Lung microvascular endothelial cell (primary cell): ENCODE data around the gene VRK2. TPM values are rescaled to one million over a fixed set of nuclear protein-coding genes. Genes with fewer than 3 reads are reported as not detected.
"Not testable (repeated sequence)": the region's sequence is repeated elsewhere in the genome, so short reads cannot be mapped to it uniquely, and the experiment has no call there.

Experiments used
- DNase-seq, 2 donors: peaks; one replicate each; pipeline versions ENCODE4 v3.0.0 to v3.0.0-alpha.2; 2010; ENCODE audit warnings: low read depth in 2 of 2
- total RNA-seq: library from RNA; depleted of rRNA; stranded (reverse); fragments of >200 nt; gene quantifications from 2 replicates; pipeline ENCODE4 v1.2.1, GENCODE V29; 2014

The VRK2 gene
- total RNA-seq, 1 donor from 2014 or later: 17.7 TPM

- DNase-seq: peak in 1 of 2 donors; percentile 83
Observed at GRCh38 chr2:58107803-58108710, 61.5 kb downstream of the VRK2 start.

- no peak for DNase-seq
Observed at GRCh38 chr2:58109481-58109880, 62.9 kb downstream of the VRK2 start.

DNA sequence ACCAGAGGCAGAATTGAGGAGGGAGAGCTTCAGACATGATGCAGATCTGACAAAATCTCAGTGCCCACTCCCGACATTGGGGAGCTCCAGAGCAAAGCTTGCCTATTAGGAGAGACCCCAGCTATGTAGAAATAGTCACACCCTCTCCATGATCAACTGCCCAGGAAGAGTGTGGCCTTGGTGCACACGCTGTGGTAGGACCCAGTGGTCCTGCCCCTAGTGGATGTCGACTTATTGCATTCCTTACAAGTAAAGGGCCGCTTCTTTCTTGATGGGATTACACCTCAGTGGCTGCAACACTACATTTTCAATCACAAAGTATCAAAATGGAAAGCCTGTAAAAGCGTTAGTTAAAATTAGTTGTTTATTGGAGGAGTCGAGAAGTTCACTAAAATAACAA is 64.2 kb downstream of the VRK2 start:
- DNase-seq: no peak

DNA sequence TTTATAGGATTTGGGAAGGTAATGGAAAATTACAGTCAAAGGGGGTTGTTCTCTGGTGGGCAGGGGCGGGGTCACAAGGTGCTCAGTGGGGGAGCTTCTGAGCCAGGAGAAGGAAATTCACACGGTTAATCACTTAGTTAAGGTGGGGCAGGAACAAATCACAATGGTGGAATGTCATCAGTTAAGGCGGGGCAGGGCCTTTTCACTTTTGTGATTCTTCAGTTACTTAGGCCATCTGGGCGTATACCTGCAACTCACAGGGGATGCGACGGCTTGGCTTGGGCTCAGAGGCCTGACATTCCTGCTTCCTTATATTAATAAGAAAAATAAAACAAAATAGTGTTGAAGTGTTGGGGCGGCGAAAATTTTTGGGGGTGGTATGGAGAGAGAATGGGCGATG is 67.0 kb downstream of the VRK2 start:
- not testable (repeated sequence) for DNase-seq

DNA sequence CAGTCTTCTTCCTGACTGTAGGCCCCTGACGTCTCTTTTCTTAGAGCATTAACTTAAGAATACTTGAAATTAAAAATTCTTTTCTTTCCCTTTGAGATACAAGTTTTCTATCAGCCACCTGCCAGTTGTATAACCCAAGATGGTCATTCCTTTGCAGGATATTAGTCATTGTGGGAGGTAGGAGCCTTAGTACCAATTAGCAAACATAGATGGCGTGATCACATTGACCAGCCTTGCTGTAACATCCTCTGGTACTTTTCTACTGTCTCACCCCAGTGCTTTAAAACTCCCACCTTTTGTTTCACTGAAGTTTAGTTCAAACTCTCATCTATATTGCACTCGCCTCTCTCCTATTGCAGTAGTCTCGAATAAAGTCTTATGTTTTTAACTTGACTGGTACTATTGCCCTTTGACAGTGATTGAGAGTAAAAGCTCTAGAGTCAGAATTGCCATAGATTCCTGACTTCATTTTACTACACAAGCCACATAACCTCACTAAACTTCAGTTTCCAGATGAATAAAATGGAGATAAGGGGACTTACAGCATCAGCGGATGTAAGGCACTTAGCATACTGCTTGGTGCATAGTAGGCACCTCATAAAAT is 74.1 kb downstream of the VRK2 start:
- DNase-seq: no peak

- DNase-seq: no peak
Observed at GRCh38 chr2:58122040-58122439, 75.4 kb downstream of the VRK2 start.

DNA sequence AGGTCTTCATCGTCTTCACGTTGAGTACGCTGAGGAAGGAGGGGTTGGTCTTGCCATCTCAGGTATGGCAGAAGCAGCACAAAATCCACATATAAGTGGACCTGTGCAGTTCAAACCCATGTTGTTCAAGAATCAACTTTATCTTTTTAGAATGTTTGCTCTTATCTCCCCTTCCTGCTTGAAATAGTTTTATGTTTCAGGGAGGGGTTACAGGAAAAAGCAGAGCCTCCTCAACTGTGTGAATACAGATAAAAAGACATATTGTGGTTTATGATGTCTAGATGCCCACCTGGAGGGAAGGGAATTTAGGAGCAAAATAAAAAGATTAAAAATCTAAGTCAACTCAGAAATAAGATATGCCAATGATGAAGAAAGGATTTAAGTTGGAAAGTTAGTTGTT is 75.9 kb downstream of the VRK2 start:
- no peak for DNase-seq

DNA sequence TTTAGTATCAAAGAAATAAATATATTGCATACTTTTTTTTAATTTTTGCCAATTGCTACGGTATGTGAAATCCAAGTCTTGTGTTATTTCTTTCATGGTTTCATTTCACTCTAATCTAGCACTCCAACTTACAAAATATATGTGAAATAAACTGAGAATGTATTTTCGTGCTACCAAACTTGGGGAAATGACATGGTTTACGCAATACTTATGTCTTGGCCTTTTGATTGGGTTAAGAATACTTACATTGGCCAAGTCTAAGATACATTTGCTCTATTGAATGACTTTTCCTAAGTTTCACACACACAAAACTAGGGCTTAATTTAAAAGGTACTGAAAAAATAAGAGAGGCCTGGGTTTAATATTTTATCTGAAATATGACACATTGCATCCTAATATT is 80.5 kb downstream of the VRK2 start:
- no peak for DNase-seq

- DNase-seq: no peak
Observed at GRCh38 chr2:58130238-58130637, 83.6 kb downstream of the VRK2 start.

- DNase-seq: peak in 1 of 2 donors; percentile 51
Observed at GRCh38 chr2:58131191-58132011, 84.8 kb downstream of the VRK2 start.

DNA sequence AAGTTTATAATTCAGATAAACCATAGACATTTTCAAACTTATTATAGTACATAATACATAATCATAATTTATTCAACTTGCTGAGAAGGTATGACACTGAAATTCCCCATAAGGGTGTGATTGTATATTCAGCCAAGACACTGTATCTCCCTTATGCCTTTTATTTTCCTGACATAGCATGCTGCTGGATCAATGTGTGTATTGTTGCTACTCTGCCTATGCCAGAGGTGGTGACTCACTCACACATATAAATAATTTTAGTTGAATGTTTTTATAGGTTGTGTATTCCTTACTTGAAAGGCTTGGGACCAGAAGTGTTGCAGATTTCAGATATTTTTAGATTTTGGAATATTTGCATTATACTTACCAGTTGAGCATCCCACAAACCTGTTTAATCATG is 86.8 kb downstream of the VRK2 start:
- DNase-seq: peak in 1 of 2 donors; percentile 21

DNA sequence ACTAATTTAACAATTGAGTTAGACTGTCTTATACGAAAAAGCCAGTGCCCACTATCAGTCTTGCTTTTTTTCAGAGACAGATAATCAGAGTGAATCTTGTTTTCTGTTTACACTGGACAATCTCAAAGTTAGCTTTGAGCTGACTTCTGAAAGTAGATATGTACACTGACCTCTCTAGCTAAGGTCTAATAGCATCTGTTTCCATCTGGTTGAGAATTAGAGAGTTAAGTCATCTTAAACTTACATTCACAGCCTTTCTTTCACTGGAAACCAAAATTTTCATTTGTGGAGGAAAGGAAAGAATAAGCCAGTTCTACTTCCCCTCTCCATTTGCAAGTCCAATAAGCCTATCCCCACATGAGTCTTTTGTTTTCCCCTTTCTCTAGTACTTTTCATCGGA is 89.3 kb downstream of the VRK2 start:
- peak in 1 of 2 donors; percentile 52 for DNase-seq

GRCh38 chr2:58137221-58137620 is 90.6 kb downstream of the VRK2 start:
- DNase-seq: peak; percentile 32 to 86

GRCh38 chr2:58137856-58138255 is 91.2 kb downstream of the VRK2 start:
- peak; percentile 84 to 90 for DNase-seq

DNA sequence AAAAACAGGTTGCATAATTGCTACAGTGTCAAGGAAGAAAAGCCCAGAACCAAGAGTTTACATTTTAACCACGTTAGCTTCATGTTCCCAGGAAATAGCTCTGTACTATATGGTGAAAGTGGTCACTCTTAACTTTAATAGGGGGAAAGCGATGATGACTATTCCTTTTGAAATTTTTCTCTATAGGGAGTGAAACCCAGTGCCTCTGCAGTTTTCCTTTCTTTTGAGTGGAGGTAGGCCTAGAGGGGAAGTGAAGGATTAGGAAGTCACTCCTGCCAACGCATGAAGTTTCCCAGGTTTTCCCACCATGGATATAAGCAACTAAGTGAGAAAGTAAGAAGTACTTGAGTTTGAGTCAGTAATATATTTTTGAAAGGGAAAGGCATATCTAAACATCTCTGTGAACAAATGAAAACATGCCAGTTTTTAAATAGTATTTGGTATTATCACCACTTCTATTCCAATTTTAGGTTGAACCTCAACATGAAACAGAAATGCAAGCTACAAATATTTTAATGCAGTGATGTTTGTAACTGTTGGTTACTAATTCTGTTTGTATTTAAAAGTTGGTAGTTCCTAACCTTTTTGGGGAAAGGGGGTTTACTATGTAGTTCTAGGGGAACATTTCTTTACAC is 91.9 kb downstream of the VRK2 start:
- peak in 1 of 2 donors; percentile 6 for DNase-seq

DNA sequence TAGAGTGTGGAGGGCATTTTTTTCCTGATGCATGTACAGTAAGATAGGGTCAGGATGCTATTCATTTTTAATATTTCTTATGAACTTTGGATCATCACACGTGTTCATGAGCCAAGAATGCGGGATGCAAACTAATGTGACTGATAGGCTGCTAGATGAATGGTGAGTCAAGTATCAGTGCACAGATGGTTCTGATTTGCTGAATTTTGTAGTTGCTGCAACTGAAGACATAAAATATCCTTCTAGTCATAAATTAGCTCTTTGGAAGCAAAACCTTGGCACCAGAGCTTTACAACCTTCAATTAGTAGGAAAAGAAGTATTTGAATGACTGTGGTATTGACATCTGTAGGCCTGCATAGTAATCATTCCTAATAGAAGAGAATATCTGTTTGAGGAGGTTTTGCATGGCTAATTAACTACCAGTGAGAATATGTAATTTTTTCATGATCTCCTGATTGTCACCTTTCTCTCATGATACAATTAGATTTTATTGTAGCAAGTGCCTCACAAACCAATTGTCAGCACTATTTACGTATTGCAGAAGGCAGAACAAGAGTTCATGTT is 94.0 kb downstream of the VRK2 start:
- no peak for DNase-seq

DNA sequence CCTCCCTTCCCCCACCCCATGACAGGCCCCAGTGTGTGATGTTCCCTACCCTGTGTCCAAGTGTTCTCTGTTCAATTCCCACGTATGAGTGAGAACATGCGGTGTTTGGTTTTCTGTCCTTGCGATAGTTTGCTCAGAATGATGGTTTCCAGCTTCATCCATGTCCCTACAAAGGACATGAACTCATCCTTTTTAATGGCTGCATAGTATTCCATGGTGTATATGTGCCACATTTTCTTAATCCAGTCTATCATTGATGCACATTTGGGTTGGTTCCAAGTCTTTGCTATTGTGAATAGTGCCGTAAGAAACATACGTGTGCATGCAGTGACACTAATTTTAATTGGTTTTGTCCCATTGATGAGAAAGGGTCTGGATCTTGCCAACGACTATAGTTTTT is 99.2 kb downstream of the VRK2 start:
- DNase-seq: not testable (repeated sequence)

GRCh38 chr2:58146707-58147106 is 100.1 kb downstream of the VRK2 start:
- peak in 1 of 2 donors; percentile 57 for DNase-seq

DNA sequence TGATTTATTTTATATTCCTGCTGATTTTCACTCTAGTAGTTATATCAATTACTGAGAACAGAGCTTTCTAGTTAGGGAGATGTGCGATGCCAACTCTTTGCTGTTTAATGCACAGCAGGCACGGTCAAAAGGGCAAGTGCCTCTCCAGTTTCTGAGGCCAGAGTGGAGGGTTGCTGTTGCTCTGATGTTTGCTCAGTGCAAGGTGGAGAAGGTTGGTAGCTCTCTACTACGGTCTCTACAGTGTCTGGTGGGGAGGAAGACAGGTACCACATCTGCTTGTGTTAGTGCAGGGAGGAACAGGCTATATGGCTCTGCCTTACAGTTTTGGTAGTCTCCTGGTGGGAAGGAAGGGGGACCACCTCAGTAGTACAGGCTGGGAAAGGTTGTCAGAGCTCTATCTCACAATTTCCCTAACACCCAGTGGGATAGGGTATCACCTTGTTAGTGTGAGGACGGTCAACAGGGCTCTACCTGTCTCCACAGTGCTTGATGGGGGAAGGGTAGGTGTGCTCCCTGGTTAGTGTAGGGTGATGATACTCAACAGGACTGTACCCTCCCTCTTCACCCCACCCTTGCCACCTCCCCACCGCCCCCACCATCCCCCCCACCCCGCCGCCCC is 108.7 kb downstream of the VRK2 start:
- DNase-seq: no peak

- no peak for DNase-seq
Observed at GRCh38 chr2:58156780-58157179, 110.2 kb downstream of the VRK2 start.

GRCh38 chr2:58157754-58158153 is 111.1 kb downstream of the VRK2 start:
- peak in 1 of 2 donors; percentile 17 for DNase-seq
